ENCODE results near the gene SDC3. TPM values are rescaled to one million over a fixed set of nuclear protein-coding genes. Genes with fewer than 3 reads are reported as not detected.
A peak's percentile ranks its signal among the peaks of the same experiment; 100 is the strongest.
"Not testable (repeated sequence)": the region's sequence is repeated elsewhere in the genome, so short reads cannot be mapped to it uniquely, and the experiment has no call there.

The SDC3 gene, protein sequence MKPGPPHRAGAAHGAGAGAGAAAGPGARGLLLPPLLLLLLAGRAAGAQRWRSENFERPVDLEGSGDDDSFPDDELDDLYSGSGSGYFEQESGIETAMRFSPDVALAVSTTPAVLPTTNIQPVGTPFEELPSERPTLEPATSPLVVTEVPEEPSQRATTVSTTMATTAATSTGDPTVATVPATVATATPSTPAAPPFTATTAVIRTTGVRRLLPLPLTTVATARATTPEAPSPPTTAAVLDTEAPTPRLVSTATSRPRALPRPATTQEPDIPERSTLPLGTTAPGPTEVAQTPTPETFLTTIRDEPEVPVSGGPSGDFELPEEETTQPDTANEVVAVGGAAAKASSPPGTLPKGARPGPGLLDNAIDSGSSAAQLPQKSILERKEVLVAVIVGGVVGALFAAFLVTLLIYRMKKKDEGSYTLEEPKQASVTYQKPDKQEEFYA
- 33.0 TPM for polyA plus RNA-seq (2013, experiment 1 of 2)
- polyA plus RNA-seq (2013, experiment 2 of 2) = 58.1 TPM

DNA sequence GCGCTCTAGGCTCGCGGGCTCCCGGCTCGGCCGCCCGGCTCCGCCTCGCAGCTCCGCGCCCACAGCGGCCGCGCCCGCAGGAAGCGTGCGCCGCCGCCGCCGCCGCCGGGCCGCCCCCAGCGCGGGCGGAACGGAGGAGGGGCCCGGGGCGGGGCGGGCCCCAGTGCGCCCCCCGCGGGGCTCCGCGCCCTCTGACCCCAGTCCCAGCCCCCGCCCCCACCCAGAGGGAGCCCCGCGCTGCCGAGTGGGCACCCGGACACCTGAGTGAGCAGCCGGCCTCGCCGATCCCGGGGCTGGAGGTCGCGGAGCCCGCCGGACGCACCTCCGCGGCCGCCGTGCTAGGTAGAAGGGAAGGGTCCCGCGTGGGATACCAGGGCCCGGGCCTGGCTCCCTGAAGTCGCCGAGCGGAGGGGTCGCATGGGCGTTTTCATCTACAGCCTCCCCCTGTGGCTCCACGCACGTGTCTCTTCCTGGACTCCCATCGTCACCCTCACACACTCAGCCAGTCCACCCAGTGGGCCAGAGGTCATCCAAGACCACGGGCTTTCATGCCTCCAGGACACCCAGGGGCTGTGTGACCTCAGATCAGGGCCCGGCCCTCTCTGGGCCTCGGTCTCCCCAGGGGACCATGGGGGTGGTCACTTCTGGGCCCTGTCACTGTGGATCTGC is at the start of gene SDC3:
Gene SDC3 (minus strand): TSS at position 63 of the 669 bp plus-strand sequence. CDS start 172 bp downstream, outside the sequence.
- WGBS = 3% methylated on average over 67 of the region's 68 CpGs
- peak within 1 kb of the TSS; percentile 64 for H3K4me3 ChIP-seq (ENCODE audit: low read length)
- H3K9me3 ChIP-seq (ENCODE audit: insufficient read depth, low read depth, low read length) = no peaks in the 10 kb centered on the region
- no peak within 1 kb of the TSS for H3K27ac ChIP-seq (ENCODE audit: low read depth, low read length)
- peaks cover 21% of the 10 kb centered on the region for H3K4me1 ChIP-seq (ENCODE audit: insufficient read depth, low read length)
- no peaks in the 10 kb centered on the region for H3K36me3 ChIP-seq (ENCODE audit: insufficient read depth, low read length)
- peaks cover 20% of the 10 kb centered on the region for H3K27me3 ChIP-seq (ENCODE audit: insufficient read depth, low read length)
- H3K9ac ChIP-seq (ENCODE audit: low read depth, low read length) = peak within 1 kb of the TSS; percentile 57

DNA sequence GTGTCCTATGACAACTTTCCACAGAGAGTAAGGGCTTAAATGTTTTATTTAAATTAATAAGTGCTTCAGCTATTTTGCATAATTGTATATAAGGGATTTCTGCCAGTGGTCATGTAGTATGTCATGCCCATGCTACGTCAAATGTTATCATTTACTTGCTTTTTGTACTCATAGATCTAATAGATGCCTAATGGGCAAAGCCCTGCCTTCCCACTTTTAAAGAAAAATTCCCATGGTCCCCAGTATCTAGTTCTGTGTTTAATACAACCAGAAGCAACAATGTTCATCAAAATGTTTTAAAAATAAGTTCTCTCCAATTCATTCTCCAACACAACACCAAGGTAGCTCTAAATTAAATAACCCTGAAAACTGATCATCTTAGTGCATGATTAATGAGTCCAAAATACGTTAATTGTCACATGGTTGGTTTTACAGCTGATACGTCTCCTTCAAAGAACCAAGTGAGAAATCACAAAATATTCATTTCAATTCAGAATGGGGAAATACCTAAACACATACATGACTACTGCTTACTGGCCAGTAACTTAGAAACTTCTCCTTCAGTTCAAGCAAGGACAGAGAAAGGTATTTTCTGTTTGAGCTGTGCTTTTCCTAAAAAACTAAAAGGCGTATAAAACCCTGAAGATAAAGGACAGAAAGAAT is 49.1 kb upstream of the SDC3 start:
- Histone ChIP-seq H3K9ac (ENCODE audit: low read depth, low read length) (no peak overlapping the region), H3K36me3 (ENCODE audit: insufficient read depth, low read length) (peaks cover 93% of the 10 kb centered on the region), H3K27me3 (ENCODE audit: insufficient read depth, low read length) (no peaks in the 10 kb centered on the region), H3K4me3 (ENCODE audit: low read length) (no peak overlapping the region), H3K27ac (ENCODE audit: low read depth, low read length) (no peak overlapping the region), H3K9me3 (ENCODE audit: insufficient read depth, low read depth, low read length) (no peaks in the 10 kb centered on the region), H3K4me1 (ENCODE audit: insufficient read depth, low read length) (no peaks in the 10 kb centered on the region)
- 94% methylated on average over 3 of the region's 4 CpGs for WGBS

DNA sequence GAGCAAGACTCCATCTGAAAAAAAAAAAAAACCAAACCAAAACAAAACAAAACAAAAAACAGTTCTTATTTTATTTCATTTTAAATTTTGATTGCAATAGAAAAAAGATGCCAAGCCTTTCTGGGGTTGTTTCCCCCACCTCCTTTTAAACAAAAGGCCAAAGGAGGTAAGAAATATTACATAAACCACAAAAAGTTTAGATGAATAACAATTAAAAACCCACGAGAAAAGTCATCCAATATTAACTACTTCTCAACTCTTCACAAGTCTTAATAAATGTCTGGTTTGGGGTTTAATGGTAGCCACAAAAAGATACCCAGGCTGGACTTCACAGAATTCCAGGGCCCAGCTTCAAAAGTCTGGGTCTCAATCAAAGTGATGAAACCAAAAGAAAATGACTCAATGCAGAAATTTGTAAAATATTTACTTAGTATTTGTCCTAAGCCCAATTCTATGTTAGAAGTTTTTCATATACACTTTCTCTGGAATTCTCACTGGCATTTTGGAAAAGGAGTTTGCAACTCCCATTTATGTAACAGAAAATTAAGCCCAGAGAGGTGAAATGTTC is 47.0 kb upstream of the SDC3 start:
- WGBS = no CpG with 5 or more reads among the region's 1 CpG
- H3K4me3 ChIP-seq (ENCODE audit: low read length) = no peak overlapping the region
- H3K4me1 ChIP-seq (ENCODE audit: insufficient read depth, low read length) = no peaks in the 10 kb centered on the region
- H3K27me3 ChIP-seq (ENCODE audit: insufficient read depth, low read length) = no peaks in the 10 kb centered on the region
- H3K27ac ChIP-seq (ENCODE audit: low read depth, low read length) = no peak overlapping the region
- peaks cover 95% of the 10 kb centered on the region for H3K36me3 ChIP-seq (ENCODE audit: insufficient read depth, low read length)
- H3K9me3 ChIP-seq (ENCODE audit: insufficient read depth, low read depth, low read length) = no peaks in the 10 kb centered on the region
- no peak overlapping the region for H3K9ac ChIP-seq (ENCODE audit: low read depth, low read length)

GRCh38 chr1:30953685-30954084 is 45.1 kb upstream of the SDC3 start:
- 93% methylated on average over 11 of the region's 11 CpGs for WGBS

GRCh38 chr1:30952098-30952497 is 43.5 kb upstream of the SDC3 start:
- no peaks in the 10 kb centered on the region for H3K9me3 ChIP-seq (ENCODE audit: insufficient read depth, low read depth, low read length)
- no peak overlapping the region for H3K27ac ChIP-seq (ENCODE audit: low read depth, low read length)
- no peaks in the 10 kb centered on the region for H3K4me1 ChIP-seq (ENCODE audit: insufficient read depth, low read length)
- no peak overlapping the region for H3K9ac ChIP-seq (ENCODE audit: low read depth, low read length)
- no peaks in the 10 kb centered on the region for H3K27me3 ChIP-seq (ENCODE audit: insufficient read depth, low read length)
- H3K4me3 ChIP-seq (ENCODE audit: low read length) = no peak overlapping the region
- WGBS = 90% methylated on average over 5 of the region's 5 CpGs
- H3K36me3 ChIP-seq (ENCODE audit: insufficient read depth, low read length) = peaks cover 92% of the 10 kb centered on the region

More at GRCh38 chr1:30953685-30954084, 45.1 kb upstream of the SDC3 start:
- Histone ChIP-seq H3K9me3 (ENCODE audit: insufficient read depth, low read depth, low read length) (no peaks in the 10 kb centered on the region), H3K4me3 (ENCODE audit: low read length) (no peak overlapping the region), H3K27me3 (ENCODE audit: insufficient read depth, low read length) (no peaks in the 10 kb centered on the region), H3K4me1 (ENCODE audit: insufficient read depth, low read length) (no peaks in the 10 kb centered on the region), H3K27ac (ENCODE audit: low read depth, low read length) (no peak overlapping the region), H3K36me3 (ENCODE audit: insufficient read depth, low read length) (peaks cover 92% of the 10 kb centered on the region), H3K9ac (ENCODE audit: low read depth, low read length) (no peak overlapping the region)

DNA sequence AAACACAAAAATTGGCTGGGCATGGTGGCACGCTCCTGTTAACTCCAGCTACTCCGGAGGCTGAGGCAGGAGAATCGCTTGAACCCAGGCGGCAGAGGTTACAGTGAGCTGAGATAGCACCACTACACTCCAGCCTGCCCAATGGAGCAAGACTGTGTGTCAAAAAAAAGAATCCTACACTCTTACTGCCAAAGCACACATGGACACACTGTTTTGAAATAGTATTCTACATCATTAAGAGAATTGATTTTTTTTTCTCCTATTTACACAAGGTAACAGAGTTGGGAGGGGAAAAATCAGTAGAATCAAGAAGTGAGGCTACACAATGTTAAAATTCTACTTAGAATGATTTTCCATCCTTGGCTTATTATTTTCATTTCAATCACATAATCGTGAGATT is 42.1 kb upstream of the SDC3 start:
- Histone ChIP-seq H3K4me3 (ENCODE audit: low read length) (no peak overlapping the region), H3K4me1 (ENCODE audit: insufficient read depth, low read length) (no peaks in the 10 kb centered on the region), H3K9me3 (ENCODE audit: insufficient read depth, low read depth, low read length) (no peaks in the 10 kb centered on the region), H3K27me3 (ENCODE audit: insufficient read depth, low read length) (no peaks in the 10 kb centered on the region), H3K27ac (ENCODE audit: low read depth, low read length) (no peak overlapping the region), H3K9ac (ENCODE audit: low read depth, low read length) (no peak overlapping the region), H3K36me3 (ENCODE audit: insufficient read depth, low read length) (peaks cover 89% of the 10 kb centered on the region)
- WGBS = 95% methylated on average over 5 of the region's 5 CpGs

DNA sequence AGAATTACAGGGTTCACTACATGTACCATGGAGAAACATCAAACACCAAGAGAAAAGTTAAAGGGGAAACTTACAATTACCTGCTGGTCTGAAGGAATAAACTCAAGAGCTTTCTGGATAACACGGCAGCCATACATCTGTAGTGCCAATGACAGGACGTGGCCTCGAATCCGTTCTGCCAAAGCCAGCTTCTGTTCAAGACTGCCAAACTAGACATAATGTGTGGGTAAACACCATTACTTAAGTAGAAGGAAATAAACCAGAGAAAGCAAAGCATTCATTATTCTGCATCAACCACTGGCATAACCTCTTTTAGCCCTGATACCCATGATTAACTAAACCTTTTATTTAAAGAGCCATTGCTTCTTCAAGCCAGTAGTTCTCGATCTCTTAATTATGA is 41.5 kb upstream of the SDC3 start:
- 91% methylated on average over 5 of the region's 5 CpGs for WGBS
- Histone ChIP-seq H3K4me3 (ENCODE audit: low read length) (no peak overlapping the region), H3K9me3 (ENCODE audit: insufficient read depth, low read depth, low read length) (no peaks in the 10 kb centered on the region), H3K27ac (ENCODE audit: low read depth, low read length) (no peak overlapping the region), H3K36me3 (ENCODE audit: insufficient read depth, low read length) (peaks cover 91% of the 10 kb centered on the region), H3K27me3 (ENCODE audit: insufficient read depth, low read length) (no peaks in the 10 kb centered on the region), H3K4me1 (ENCODE audit: insufficient read depth, low read length) (no peaks in the 10 kb centered on the region), H3K9ac (ENCODE audit: low read depth, low read length) (no peak overlapping the region)

GRCh38 chr1:30949487-30949838 is 40.9 kb upstream of the SDC3 start:
- WGBS = no CpG with 5 or more reads among the region's 1 CpG
- H3K27me3 ChIP-seq (ENCODE audit: insufficient read depth, low read length); H3K9ac ChIP-seq (ENCODE audit: low read depth, low read length); H3K4me1 ChIP-seq (ENCODE audit: insufficient read depth, low read length); H3K4me3 ChIP-seq (ENCODE audit: low read length); H3K9me3 ChIP-seq (ENCODE audit: insufficient read depth, low read depth, low read length); H3K27ac ChIP-seq (ENCODE audit: low read depth, low read length): not testable (repeated sequence)
- peaks cover 91% of the 10 kb centered on the region for H3K36me3 ChIP-seq (ENCODE audit: insufficient read depth, low read length)

DNA sequence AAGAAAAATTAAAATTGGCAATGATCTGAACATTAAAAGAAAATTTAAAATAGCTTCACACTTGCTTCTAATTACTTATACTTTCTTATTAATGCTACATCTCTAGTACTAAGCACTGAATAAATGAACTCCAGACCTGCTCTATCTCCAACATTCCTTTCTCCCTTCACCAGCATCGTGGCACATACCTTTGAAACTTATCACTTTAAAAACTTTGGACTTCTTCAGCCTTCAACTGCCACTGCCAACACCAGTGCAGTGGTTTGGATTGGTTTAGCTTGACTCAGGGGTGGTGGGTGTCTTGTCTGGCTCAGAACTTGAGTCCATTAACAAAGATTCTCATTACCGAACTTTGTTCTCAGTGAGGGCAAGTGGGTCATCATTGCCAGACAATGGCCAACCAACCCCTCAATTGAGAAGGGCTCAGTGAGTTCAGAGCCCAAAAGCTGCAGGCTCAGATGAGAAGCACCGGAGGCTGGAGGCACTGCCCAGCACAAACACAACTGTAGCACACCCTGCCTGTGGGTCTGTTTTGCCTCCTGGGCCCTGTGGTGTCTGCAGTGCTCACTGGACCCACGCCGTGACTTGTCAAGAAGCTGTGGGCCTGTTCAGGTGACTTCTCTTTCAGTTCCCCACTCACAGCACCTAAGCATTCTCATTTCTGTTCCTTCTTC is 40.4 kb upstream of the SDC3 start:
- not testable (repeated sequence) for H3K4me3 ChIP-seq (ENCODE audit: low read length); H3K9me3 ChIP-seq (ENCODE audit: insufficient read depth, low read depth, low read length); H3K27me3 ChIP-seq (ENCODE audit: insufficient read depth, low read length); H3K9ac ChIP-seq (ENCODE audit: low read depth, low read length); H3K4me1 ChIP-seq (ENCODE audit: insufficient read depth, low read length); H3K27ac ChIP-seq (ENCODE audit: low read depth, low read length)
- 93% methylated on average over 1 of the region's 5 CpGs for WGBS
- H3K36me3 ChIP-seq (ENCODE audit: insufficient read depth, low read length) = peaks cover 91% of the 10 kb centered on the region

- Histone ChIP-seq H3K9ac (ENCODE audit: low read depth, low read length) (no peak overlapping the region), H3K27ac (ENCODE audit: low read depth, low read length) (no peak overlapping the region), H3K36me3 (ENCODE audit: insufficient read depth, low read length) (peaks cover 90% of the 10 kb centered on the region), H3K9me3 (ENCODE audit: insufficient read depth, low read depth, low read length) (no peaks in the 10 kb centered on the region), H3K4me1 (ENCODE audit: insufficient read depth, low read length) (no peaks in the 10 kb centered on the region), H3K27me3 (ENCODE audit: insufficient read depth, low read length) (no peaks in the 10 kb centered on the region), H3K4me3 (ENCODE audit: low read length) (no peak overlapping the region)
- 93% methylated on average over 3 of the region's 3 CpGs for WGBS
These were observed 39.7 kb upstream of the SDC3 start for GRCh38 chr1:30948278-30948677.

Data from HUES64 (cell line).